Ecto neural progenitor cell (in vitro differentiated cells): Measurements from ENCODE around the gene RGS10.
"Not testable (repeated sequence)": the region's sequence is repeated elsewhere in the genome, so short reads cannot be mapped to it uniquely, and the experiment has no call there.

Experiments used
- DNase-seq: peaks from one replicate; pipeline ENCODE4 v3.0.0-alpha.2; 2018; ENCODE audit warnings: low spot score

Gene RGS10

DNA sequence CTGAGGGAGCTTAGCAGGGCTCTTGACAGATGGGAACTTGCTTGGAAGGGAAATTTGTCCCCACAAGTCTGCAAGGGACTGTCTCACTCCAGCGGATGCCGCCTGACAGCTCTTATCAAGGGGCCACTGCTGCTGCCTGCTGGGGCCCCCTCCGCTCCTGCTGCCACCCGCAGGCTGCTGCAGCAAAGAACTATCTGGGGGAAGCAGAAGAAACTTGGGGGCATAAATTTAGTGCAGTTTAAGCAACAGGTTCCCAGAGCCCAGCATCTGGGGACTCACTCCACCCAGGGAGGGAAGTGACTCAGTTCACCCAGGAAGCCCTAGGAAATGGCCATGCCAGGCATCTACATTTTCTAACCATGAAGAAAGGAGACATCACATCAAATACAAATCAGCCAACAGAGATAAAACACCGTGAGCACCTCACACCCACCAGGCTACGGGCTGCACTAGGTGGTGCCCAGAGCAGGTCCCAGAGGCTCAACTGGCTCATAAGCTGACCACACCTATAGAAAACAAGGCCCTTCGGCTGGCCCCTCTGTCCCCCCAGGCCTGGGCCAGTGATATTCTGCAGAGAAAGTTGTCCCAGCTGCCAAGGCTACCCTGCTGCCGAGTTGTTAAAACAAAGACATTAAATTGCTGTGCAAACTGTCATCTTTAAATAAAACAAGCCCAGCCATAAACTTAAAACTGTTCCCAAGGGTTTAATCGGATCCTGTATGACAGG is 3.7 kb downstream of the RGS10 start:
- no peak for DNase-seq

DNA sequence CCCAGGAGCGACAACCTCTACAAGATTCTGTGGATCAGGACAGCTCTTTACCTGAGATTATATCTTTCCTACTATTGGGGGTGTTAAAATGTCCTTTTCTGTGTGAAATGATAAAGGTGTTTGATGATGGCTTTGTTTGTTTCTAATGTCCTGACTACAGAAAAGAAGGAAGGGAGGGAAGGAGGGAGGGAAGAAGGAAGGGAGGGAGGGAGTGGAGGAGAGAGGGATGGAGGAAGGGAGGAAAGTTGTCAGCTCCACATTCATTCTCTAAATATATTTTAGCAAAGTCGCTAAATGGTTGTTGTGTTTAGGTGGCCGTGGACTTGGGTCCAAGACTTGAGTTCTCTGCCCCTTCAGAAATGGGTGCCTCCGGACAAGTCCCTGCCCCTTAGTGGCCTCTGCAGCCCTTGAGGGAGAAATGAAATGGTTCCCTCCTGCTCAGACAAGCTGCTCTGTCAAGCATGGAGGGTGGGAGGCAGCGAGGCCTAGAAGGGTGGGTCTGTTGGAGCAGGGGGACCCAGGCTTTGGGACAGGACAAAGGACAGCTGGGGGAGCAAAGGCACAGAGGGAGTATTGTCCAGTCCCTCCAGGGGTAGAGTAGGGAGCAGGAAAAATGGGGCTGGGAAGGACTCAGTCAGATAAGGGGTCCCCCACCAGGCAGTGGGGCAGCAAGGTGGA is 4.4 kb downstream of the RGS10 start:
- DNase-seq = no peak

DNA sequence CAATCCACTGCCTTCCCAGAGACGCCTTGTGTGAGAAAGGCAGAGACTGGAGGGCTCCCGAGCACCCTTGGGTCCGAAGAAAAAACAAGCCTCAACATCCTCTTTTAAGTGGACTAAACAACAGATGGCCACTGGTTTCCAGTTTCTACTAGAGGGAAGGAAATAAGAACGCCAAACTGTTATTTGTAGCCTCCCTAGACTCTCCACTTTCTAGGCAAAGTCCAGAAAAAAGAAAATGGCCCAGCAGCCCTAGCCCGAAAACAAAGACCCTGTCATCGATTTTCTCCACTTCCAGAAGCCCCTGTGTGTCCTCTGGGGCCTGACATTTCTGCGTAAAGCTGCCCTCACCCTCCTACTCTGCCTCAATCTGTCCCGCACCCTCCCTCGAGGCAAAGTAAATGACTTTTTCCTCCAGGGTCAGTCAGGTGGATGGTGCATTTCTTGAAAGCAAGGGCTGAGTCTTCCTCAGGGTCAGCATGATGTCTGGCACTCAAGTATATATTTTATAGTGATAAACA is 6.0 kb downstream of the RGS10 start:
- no peak for DNase-seq

DNA sequence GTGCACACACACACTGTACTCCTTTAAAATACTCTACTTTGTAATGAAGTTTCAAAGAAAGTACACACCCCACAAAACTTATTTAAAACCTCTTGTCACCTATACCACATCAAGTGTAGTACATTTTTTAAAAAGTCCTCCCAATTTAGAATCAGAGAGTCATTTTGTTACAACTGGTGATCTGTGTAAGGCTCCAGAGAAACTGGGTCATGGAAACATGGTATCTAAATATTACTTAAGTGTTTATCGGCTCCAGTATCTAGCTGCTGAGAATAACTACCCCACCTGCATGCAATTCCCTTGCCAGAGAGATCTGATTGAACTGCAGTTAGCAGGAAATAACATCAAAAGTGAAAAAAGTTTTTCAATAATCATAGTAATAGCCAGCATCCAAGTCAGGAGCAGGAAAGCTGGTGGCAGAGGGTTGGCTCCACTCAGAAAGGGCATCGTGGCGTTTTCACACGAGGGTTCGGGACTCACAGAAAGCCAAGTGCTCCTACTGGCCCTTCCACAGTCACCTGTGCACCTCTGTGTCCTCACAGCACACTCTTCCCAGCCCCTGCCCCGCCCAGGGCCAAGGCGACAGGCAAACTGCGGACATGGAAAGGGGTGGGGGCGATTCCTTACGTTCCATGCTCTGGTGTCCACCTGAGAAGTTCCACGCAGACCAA is 6.5 kb downstream of the RGS10 start:
- no peak for DNase-seq

DNA sequence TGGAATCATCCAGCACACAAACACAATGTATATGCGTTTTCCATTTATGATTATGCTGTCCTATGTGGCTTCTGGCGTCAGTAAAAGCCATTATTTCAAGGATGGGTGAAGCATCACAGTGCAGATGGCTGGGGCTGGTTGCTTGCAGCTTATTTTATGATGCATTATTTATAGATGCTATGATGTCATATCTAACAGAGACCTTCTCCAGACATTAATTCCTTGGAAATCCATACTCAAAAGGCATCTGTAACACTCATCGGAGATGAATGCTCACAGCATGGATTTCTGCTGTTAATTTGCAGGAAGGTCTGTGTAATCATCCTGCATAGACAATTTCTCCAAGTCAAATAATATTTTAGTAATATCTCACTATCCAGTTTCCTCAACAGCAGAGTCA is 7.2 kb downstream of the RGS10 start:
- DNase-seq = no peak

DNA sequence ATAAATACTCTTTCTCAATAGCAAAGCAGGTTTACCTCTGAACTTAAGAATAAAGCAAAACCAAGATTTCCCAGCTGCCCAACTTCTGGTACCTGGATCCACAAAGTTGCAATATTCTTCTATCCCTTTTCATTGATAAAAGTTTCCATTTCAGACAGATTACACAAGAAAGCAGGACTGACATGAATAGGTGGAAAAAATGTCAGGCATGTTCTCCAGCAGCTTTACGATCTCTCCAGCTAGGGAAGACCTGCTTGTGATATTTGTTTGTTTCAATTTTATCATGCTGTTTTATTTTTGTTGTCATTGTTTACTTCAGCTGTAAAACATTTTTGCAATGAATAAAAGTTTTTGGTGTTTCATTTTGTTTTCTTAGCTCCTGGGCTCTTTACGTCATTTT is 9.0 kb downstream of the RGS10 start:
- no peak for DNase-seq

DNA sequence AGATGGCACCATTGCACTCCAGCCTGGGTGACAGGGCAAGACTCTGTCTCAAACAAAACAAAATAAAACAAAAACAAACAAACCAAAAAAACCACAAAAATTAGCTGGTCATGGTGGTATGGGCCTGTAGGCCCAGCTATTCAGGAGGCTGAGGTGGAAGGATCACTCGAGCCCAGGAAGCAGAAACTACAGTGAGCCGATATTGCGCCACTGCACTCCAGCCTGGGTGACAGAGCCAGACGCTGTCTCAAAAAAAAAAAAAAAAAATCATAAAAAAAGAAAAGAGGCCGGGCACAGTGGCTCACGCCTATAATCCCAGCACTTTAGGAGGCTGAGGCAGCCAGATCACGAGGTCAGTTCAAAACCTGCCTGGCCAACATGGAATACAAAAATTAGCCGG is 9.7 kb downstream of the RGS10 start:
- not testable (repeated sequence) for DNase-seq

DNA sequence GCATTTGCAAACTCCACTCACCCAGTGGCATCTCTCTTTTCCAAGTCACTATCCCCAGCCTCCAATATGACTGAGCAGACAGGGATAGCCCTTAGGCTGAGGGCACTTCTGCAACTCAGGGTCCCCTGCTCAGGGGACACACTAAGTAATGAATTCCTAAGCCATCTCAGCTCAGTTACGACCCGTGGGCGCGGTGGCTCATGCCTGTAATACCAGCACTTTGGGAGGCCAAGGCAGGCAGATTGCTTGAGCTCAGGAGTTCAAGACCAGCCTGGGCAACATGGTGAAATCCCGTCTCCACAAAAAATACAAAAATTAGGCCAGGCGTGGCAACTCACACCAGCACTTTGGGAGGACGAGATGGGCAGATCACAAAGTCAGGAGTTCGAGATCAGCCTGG is 10.3 kb downstream of the RGS10 start:
- not testable (repeated sequence) for DNase-seq

DNA sequence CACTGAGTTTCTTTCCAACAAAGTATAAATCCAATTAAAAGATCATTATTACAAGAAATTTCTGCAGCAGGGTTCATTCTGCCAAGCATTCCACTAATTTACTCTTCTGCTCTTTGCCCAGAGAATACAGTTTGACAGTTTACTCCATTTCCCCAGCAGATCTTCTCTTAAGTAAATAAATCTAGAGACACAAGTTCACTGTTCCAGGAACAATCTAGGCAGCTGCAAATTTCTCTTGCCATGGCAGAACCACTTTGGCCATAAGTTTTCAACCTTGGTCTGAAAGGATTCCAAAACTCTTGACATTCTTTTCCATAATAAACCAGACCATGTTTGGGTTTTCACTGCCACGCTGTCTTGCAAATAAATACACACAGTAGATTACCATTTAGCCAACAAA is 11.5 kb downstream of the RGS10 start:
- no peak for DNase-seq

DNA sequence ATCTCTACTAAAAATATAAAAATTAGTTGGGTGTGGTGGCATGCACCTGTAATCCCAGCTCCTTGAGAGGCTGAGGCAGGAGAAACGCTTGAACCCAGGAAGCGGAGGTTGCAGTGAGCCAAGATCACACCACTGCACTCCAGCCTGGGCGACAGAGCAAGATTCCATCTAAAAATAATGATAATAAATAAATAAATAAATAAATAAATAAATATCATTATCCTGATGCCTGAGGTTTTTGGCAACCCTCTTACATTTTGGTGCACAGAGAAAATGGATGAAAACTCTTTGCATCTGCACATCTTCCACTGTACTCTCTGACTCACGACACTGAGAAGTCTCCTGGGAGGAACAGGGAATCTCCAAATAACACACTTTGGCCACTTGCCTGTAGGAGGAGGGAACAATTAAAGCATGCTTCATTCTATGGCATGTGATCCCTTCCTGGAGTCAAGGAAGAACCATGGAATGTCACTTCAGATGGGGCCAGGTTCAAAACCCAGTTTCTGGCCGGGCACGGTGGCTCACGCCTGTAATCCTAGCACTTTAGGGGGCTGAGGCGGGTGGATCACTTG is 13.8 kb downstream of the RGS10 start:
- not testable (repeated sequence) for DNase-seq

DNA sequence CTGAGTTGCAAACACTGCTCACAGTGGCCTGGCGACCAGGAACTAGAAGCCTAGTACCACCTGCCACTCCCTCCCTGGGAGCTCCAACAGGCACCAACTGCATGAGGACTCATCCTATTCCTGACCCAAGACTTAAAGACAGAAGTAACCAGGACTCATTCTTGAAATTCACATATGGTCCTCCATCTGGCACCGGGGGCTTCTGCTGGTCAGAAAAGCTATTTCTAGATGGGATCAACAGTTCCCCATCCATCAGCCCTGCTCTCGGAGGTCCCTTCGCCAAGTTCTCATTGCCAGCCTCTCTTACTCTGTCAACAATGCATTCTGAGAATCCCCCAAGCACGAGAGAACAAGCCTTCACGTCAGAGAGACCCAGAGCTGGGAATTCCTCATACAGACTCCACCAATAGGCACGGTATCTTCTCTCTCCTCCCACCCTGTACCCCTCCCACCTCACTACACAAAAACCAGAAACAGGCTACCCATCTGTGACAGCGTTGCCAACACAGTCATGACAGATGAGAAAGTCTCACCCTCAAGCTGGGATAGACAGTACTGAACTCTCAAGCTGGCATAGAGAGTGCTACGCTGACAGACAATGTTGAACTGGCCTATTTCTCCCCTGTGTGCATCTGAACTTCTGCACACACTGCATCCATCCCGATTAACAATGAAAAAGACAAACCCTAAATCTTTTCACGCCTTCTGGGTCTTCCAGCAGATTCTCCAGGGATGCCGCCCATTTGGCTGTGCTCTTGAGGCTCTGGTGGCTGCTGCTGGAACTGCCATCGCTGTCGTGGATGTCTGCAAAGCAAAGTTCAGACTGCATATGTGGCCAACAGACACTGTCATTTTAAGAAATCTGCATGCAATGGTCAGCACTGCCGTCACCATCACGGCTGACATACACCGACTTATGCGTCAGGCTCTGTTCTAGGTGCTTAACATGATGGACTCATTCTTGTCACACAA is 15.6 kb downstream of the RGS10 start:
- DNase-seq = no peak

DNA sequence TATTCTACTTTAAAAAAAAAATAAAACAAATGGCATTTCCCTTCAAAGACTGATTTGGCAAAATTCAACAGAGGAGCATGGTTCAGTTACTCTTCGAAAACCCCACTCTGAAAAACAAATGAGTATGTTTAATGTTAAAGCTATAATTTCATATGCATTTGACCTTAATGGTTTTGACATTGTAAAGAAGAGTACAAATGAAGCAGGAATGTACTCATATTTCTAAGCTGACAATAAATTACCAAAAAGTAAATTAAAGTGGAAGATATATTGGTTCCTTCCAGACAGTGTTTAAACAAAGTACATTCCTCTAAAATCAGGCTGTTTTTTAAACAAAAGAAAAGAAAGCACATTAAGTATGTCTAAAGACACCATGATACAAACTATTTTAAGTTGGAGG is 16.4 kb downstream of the RGS10 start:
- DNase-seq = no peak

DNA sequence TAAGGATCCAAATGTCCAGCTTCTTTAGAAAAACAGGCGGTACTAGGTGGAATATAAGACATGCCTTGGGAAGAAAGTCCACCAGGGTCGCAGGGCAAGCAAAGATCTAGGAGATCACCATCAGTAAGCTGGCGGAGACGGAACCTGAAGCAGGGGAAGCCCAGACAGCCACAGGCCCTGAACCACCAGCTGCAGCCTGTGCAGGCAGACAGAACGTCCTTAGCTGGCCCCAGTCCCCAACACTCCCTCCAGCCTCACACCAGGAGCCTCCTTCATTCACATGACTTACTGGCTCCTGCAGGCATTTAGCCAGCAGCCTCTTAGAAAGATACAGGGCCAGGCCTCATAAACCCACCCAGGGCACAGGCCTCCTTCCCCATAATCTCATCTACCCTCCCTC is 17.4 kb downstream of the RGS10 start:
- DNase-seq = no peak

DNA sequence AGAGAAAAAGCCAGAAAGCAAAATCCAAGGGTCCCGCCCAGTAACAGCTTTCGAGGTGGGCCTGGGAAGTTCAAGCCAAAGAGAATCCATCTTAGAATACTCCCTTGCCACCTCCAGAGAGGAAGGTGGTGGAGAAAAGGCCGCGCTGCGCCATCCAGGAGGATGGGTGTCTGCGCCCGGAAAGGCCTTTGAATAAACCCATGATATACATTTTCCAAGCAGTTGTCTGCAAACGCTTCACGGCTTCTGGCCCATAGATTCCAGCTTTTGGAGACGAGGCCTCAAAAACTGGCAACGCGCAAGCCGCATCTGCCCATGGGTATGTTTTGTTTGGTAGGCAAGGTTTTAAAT is 17.8 kb downstream of the RGS10 start:
- no peak for DNase-seq

DNA sequence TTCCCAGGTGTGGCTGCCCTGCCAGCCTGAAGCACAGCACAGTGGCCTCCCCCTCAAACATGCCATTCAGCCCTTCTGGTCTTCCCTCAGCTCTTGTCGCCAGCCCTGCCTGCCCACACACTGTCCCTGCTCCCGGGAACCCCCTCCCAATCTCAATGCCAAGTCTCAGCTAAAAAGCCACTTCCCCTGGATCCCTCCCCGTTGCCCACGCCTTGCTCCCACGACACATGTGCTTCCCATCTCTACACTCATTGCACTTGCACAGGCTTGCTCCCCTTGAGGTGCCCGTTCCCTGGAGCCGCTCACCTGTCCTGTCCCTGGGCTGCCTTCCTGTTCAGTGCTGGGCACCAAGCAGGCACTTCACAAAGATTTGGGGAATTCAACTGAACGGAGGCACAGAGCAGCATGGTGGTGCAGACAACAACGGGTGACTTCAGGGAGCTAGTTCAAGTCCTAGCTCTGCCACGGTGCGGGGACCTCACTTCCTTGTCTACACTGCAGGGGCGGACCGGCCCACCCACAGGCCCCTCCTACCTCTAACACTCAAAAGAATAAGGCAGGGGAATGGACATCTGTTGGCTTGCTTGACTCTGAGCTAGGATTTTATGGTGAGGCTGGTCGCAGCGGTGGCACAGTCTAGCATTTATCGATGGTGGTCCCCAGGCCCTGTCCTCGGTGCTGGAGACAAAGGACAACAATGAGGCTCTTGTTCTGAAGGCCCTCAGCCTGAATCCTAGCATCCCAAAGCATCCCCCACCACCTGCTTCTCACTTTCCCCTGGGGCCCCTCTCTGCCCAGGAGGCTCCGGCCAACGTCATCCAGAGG is 18.4 kb downstream of the RGS10 start:
- no peak for DNase-seq

DNA sequence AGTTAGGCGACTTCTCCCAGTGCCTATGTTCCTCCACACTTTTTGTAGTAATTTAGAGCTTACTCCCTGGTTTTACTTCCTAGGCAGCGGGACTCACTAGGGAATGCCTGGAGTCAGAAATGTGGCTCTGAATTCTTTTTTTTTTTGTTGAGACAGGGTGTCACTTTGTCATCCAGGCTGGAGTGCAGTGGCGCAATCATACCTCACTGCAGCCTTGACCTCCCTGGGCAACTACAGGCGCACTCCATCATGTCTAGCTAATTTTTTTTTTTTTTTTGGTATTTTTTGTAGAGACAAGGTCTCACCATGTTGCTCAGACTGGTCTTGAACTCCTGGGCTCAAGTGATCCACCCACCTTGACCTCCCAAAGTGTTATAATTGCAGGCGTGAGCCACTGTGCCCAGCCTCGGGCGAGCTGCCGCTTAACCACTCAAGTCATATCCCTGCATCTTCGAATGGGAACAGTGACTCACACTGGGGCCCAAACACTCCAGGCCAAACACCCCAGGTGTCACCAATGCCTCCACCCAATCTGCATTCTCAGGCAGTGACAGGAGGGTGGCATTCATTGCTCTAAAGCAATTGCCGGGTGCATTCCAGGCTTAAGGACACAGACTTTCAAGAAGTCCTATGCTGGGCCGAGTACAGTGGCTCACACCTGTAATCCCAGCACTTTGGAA is 19.6 kb downstream of the RGS10 start:
- no peak for DNase-seq

DNA sequence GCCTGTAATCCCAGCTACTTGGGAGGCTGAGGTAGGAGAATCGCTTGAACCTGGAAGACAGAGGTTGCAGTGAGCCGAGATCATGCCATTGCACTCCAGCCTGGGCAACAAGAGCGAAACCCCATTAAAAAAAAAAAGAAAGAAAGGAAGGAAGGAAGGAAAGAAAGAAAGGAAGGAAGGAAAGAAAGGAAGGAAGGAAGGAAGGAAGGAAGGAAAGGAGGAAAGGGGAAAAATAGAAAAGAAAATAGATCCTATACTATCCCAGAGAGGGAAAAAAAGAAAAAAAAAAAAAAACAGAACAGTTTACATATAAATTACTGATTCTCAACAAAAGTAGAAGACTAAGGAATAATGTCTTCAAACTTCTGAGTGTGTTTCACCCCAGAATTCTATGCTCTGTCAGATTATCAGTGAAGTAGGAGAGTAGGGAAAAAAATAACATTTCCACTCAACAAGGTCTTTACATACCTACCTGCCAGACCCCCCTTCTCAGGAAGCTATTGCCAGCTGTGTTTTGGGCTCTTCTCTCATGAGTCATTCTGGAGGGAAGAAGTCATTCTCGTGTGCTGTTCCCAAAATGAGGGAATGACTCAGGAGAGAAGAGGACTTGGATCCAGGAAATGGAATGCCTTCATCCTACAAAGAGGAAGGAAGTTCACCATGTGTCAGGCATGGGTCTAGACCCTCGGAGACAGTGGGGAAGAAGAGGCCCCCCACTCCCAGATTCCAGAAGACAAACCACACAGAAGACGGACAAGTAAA is 20.9 kb downstream of the RGS10 start:
- DNase-seq = no peak

DNA sequence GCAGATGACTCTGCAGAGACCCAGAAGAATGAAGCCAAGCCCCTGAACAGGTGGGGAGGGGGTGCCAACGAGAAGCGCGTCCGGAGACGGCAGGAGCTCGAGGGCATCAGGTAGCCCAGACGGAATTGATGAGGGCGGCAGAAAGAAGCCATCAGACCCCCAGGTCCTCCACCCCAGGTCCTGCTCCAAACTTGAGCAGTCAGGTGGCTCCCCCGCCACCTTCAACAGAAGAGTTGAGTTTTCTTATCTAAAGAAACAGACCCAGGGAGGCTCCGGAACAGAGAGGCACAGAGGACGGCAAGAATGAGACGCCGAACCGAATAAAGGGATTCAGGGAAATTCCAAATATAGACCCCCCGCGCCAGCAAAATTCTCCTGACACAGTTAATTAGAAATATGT is 22.2 kb downstream of the RGS10 start:
- no peak for DNase-seq

DNA sequence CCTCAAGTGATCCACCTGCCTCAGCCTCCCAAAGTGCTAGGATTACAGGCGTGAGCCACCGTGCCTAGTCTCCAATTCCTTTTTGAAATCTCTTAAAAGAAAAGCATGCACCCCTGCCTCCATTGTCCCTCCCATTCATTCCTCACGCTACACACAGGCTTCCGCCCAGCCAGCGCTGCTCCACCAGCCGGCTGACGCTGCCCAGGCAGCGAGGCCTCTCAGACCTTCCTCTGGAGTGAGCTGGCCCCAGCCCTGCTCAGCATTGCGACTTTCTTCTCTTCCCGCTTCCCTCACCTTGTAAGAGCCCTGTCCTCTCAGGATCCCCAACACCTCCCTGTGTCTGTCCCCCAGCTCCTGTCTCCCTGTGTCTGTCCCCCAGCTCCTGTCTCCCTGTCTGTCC is 23.6 kb downstream of the RGS10 start:
- DNase-seq = no peak
